ENCODE data around the gene SLC39A11. TPM values are rescaled to one million over a fixed set of nuclear protein-coding genes. Genes with fewer than 3 reads are reported as not detected.

The SLC39A11 gene
- total RNA-seq, 1 experiment from 2014 or later = 64.4 TPM

DNA sequence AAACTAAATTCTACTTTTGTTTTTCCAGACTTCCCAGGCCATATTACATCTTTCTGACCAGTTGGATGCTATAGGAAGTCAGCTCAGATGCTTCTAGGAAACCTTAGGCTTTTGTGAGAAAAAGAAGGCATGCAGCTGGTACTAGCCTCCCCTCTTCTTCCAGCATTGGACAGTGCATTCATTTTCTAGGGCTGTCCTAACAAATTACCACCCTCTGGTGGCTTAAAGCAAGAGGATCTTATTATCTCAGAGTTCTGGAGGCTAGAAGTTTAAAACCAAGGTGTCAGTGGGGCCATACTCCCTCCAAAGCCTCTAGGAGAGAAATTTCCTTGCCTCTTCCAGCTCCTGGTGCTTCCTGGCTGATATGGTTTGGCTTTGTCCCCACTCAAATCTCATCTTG, 467.8 kb downstream of the SLC39A11 start:
- DNase-seq (ENCODE audit: low read depth, low spot score) = peak; percentile 63
- in situ Hi-C loops (cut with HindIII; ENCODE audit: low pct_unique_long_range_greater_than_20kb, low sequenced_read_pairs) = loop anchor here (25.0 kb wide), 1 partner anchor 88 kb away; no protein-coding TSS in a partner anchor

DNA sequence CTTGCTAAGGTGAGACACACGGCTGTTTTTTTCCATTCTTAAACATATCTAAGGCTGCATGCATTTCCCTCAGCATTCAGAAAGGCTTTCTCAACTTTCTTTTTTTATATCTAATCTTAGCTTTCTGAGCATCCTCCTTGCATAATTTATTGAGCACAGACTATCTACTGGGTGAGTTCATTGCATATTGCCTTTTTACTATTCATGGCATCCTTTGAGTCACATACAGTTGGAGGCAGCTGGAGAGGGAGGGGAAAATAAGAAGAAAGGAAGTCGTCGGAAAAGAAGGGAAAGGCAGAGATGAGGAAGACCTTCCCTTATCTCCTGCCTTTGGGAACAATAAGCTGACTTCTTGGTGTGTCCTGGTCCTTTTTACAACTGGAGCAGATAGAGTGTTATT, 468.3 kb downstream of the SLC39A11 start:
- DNase-seq (ENCODE audit: low read depth, low spot score) = no peak
- in situ Hi-C loops (cut with HindIII; ENCODE audit: low pct_unique_long_range_greater_than_20kb, low sequenced_read_pairs) = loop anchor here (25.0 kb wide), 1 partner anchor 88 kb away; no protein-coding TSS in a partner anchor

DNA sequence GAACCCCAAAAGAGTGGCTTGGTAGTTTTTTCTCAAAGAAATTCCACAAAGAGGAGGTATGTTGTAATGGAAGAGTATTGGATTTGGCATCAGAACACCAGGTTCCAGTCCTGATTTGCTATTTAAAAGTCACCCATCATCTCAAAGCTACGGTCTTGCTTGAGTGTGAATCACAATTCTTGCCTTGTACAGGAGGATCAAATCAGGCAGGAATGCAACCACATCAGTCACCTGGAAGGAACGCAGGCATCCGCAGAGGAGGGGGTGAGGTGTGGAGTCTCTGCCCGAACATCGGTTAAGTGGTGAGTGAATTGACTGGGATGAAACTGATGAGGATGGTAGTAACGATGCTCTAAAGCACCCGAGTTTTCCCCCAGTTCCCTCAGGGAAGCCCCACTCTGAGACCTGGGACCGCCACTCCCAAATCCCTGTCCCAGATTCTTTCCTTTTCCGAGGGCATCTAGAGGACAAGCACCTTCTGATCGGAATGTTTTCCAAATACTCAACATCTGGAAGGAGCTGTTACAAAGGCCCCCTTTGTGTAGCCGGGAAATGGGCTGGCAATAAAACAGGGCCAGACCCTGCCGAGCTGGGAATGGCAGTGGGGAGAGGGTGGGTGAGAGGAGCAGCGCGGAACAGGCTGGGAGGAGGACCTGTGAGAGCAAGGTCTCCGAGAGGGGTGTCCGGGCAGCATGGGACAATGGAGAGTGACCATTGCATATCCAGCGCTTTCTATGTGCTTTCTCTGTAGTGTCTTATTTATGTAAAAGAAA, 469.6 kb downstream of the SLC39A11 start:
- in situ Hi-C loops (cut with HindIII; ENCODE audit: low pct_unique_long_range_greater_than_20kb, low sequenced_read_pairs) = loop anchor here (25.0 kb wide), 1 partner anchor 89 kb away; no protein-coding TSS in a partner anchor
- peak; percentile 81 for DNase-seq (ENCODE audit: low read depth, low spot score)

DNA sequence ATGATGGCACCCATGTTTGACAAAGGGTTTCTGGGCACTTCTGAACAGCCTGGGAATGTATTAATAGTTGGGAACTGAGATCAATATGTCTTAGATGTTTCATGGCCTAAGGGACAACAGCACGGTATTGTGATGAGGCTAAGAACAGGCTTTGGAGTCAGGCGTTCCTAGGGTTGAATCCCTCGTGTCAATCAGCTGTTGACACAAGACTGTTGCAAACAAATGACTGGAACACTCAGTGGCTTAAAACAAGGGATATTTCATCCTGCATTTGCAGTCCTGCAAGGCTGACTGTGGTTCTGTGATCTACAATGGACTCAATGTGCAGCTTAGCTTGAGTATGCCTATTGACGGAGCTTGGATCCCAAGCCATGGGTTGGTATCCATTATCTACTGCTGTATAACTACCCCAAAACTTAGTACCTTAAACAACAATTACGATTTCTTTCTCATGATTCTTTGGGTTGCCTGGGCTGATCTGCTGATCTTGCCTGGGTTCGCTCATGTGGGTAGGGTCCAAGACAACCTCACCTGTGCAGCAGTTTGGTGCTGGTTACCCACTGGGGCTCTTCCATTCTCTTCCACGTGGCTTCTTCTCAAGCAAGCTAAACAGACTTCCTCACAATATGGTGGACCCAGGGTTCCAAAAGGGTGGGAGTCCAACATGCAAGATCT, 472.4 kb downstream of the SLC39A11 start:
- in situ Hi-C loops (cut with HindIII; ENCODE audit: low pct_unique_long_range_greater_than_20kb, low sequenced_read_pairs) = loop anchor here (25.0 kb wide), 1 partner anchor 92 kb away; no protein-coding TSS in a partner anchor
- peak; percentile 97 for DNase-seq (ENCODE audit: low read depth, low spot score)

DNA sequence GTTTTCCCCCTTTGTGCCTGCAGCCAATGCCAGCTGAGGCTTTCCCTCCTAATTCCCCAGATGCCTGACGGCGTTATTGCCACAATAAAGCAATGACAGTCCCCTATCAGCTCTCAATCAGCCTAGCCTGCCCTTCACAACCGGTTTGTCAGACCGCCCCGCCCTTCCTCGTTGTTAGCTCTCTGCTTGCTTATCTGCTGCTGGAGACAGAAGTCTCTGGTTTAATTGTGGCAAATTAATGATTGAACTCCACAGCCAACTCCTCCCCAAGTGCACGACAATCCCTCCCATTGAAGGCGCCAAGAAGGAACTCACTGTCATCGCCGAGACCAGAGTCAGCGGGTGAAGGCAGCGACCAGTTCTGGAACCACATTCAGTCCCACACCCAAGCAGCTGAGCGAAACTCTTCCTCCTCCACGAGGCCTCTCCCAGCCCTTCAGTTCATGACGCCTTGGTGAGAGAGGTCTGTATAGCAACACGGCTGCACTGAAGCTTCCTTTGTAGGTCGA, 474.4 kb downstream of the SLC39A11 start:
- peak; percentile 81 for DNase-seq (ENCODE audit: low read depth, low spot score)
- in situ Hi-C loops (cut with HindIII; ENCODE audit: low pct_unique_long_range_greater_than_20kb, low sequenced_read_pairs) = loop anchor here (25.0 kb wide), 1 partner anchor 94 kb away; no protein-coding TSS in a partner anchor

DNA sequence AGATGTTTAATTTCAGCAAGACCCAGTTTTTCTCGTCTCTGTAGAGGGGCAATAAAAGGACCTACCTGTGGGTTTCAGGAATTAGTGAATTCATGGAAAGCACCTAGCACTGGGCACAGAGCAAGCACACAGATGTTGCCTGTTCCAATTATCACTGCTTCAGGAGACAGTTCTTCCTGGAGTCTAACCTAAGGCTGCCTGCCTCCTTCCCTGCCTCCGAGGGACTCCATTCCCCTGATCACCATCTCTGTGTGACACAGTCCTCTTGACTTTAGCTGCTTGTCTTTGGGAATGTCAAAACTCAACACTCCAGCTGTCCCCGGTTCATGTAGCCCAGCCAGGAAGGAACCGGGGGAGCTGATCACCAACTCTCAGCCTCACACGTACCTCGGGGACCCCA, 474.9 kb downstream of the SLC39A11 start:
- in situ Hi-C loops (cut with HindIII; ENCODE audit: low pct_unique_long_range_greater_than_20kb, low sequenced_read_pairs) = loop anchor here (25.0 kb wide), 1 partner anchor 95 kb away; no protein-coding TSS in a partner anchor
- DNase-seq (ENCODE audit: low read depth, low spot score) = no peak

DNA sequence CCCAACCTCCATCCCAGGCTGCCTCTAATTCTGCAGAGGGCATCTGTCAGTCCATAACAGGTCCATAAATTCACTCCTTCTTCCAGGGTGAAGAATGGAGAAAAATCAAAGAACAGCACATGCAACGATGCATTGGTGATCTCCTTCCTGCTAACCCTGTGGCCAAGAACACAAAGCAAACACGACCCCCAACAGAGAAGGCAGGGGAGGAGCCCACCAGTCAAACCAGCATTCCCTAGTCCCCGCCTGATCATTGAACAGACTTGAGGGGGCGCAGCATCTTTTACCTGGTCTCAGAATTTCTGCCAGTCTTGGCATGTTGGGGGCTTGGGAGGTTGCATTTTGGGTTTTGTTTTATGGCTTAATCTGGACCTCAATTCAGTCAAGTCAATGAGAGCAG, 476.0 kb downstream of the SLC39A11 start:
- DNase-seq (ENCODE audit: low read depth, low spot score) = no peak
- in situ Hi-C loops (cut with HindIII; ENCODE audit: low pct_unique_long_range_greater_than_20kb, low sequenced_read_pairs) = loop anchor here (25.0 kb wide), 1 partner anchor 96 kb away; no protein-coding TSS in a partner anchor

DNA sequence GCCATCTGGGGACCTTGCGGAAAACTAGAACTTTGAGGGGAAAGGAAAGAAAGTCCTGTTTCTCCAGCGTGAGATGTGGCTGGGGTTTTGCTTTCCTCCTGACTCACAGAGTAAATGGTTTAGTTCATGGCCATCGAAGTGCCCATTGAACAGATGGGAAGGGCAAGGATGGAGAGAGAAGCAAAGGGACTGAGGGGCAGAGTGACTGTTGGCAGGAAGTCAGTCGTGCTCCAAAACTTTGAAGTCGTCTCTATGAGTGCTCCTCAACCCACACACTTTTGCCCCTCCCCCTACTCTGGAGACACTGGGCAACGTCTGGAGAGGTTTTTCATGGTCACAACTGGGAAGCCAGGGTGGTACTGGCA, 476.9 kb downstream of the SLC39A11 start:
- in situ Hi-C loops (cut with HindIII; ENCODE audit: low pct_unique_long_range_greater_than_20kb, low sequenced_read_pairs) = loop anchor here (25.0 kb wide), 1 partner anchor 97 kb away; no protein-coding TSS in a partner anchor
- no peak for DNase-seq (ENCODE audit: low read depth, low spot score)

DNA sequence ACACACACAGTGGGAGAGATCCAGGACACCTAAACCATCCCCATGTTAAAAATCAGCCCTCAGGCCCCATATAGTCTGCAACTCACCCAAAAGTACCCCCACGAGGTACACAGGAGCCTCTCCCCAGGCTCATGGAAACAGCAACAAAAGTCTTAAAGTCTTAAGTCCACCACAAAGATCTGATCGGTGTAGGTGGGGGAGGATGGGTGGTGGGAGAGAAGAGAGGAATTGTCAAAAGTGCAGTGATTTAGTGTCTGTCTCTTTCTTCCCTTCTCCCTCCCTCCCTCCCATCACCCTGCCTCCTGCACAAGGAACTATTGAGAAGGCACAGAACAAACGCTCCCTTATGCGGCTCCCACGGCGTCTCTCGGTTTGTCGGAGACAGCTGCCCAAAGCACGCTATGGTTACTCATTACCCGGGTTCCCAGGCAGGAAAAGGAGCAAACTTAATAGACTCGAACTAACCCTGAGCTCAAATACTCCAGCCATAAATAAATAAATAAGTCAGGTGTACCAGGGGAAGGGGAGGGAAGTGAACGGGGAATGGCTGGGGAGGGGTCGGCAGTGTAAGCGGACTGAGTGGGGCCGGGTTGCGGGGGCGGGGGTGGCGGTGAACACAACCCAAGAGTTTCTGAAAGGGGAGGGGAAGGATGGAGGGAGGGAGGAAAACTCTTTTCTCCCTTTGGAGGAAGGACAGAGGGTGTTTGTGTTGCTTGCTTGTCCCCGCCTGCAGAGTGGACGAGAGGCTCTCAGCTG, 477.4 kb downstream of the SLC39A11 start:
- in situ Hi-C loops (cut with HindIII; ENCODE audit: low pct_unique_long_range_greater_than_20kb, low sequenced_read_pairs) = loop anchor here (25.0 kb wide), 1 partner anchor 97 kb away; no protein-coding TSS in a partner anchor
- DNase-seq (ENCODE audit: low read depth, low spot score) = peak; percentile 100

DNA sequence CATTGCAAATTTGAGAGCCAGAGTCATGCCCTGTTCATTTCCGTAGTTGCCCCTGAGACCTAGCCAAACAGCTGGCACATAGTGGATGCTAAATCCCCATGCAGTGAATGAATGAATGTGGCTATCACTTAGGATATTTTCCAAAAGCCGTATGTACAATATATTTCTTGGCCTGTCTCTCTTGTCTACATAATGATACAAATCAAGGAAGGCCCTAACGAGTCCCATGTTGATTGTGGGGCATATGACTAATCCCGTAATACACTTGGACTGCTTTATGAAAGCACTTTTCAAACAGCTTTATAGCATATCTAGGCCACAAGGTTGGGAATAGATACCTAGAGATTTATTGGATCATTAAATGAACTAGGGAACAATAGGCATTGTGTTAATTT, 478.0 kb downstream of the SLC39A11 start:
- in situ Hi-C loops (cut with HindIII; ENCODE audit: low pct_unique_long_range_greater_than_20kb, low sequenced_read_pairs) = loop anchor here (25.0 kb wide), 1 partner anchor 98 kb away; no protein-coding TSS in a partner anchor
- DNase-seq (ENCODE audit: low read depth, low spot score) = no peak

DNA sequence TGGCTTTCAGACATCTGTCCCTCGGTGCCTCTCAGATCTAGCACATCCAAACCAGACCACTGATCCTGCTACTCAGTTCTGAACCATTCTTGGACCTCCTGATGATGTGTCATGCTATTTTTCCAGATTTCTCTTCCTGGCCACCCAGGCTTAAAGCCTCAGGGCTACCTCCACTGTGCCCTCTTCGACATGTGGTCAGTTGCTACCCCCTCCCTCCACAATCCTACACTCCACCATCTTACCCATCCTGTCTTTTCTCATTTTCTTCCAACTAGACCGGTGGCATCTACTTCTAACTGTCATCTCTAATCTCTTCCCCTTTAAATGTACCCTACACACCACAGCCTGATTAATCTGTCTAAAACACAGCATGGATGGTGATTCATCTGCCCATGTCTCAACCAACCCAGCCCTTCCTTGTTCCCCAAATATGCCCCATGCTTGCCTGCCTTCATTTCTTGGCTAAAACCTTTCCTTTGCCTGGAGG, 478.6 kb downstream of the SLC39A11 start:
- in situ Hi-C loops (cut with HindIII; ENCODE audit: low pct_unique_long_range_greater_than_20kb, low sequenced_read_pairs) = loop anchor here (25.0 kb wide), 1 partner anchor 98 kb away; no protein-coding TSS in a partner anchor
- DNase-seq (ENCODE audit: low read depth, low spot score) = peak; percentile 59

DNA sequence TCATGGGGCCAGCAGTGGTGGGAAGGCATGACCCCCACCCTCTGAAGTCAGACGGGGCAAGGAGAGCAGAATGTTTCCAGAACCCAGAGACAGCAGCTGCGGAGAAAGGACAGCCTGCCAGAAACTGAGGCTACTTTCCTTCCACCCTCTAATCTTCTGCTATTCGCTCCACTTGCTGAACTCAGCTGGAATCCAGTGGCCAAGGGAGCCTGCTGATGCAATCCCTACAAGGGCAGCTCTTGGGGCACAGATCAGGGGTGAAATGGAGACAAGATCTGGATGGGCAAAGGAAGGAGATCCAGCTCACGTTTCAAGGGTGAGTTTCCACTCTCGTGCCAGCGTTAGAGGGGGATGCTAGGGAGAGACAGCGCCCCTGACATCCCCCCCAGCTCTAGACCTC, 479.1 kb downstream of the SLC39A11 start:
- in situ Hi-C loops (cut with HindIII; ENCODE audit: low pct_unique_long_range_greater_than_20kb, low sequenced_read_pairs) = loop anchor here (25.0 kb wide), 1 partner anchor 99 kb away; no protein-coding TSS in a partner anchor
- peak; percentile 50 for DNase-seq (ENCODE audit: low read depth, low spot score)

DNA sequence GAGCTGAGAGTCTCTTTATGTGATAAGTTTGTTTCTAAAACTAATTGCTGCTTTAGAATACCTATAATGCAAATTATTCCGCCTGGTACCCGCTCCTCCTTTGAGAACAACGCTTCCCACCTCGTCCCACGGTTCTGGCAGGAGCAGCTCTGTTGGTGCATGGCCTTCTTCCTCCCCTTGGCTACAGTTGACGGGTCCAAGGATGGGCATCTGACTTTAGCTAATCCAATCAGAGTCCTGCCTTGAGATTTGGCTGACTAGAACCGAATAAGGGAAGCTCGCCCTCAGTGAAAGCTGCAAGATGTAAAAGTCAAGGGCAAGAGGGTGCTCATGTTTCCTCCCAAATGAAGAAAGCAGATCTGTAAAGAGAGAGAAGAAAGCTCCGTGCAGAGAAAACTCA, 481.3 kb downstream of the SLC39A11 start:
- DNase-seq (ENCODE audit: low read depth, low spot score) = peak; percentile 46
- in situ Hi-C loops (cut with HindIII; ENCODE audit: low pct_unique_long_range_greater_than_20kb, low sequenced_read_pairs) = loop anchor here (25.0 kb wide), 1 partner anchor 101 kb away; no protein-coding TSS in a partner anchor

DNA sequence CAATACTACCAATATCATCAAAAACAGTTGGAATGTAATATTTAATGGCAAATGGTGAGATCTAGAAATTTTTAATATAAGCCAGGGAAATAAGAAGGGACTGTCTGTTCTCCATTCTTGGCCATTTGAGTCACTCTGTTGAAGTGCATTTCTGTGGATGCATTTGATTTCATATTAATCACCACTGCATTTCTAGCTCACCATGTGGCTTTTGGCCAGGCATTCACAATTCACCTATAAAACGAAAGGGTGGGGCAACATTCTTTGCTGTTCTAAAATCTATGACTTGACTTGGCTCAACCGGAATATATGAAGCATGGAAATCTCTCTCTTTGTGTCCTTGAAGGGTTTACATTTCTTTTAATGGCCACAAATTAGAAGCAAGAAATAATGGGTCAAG, 483.0 kb downstream of the SLC39A11 start:
- peak; percentile 60 for DNase-seq (ENCODE audit: low read depth, low spot score)
- in situ Hi-C loops (cut with HindIII; ENCODE audit: low pct_unique_long_range_greater_than_20kb, low sequenced_read_pairs) = loop anchor here (25.0 kb wide), 1 partner anchor 103 kb away; no protein-coding TSS in a partner anchor

DNA sequence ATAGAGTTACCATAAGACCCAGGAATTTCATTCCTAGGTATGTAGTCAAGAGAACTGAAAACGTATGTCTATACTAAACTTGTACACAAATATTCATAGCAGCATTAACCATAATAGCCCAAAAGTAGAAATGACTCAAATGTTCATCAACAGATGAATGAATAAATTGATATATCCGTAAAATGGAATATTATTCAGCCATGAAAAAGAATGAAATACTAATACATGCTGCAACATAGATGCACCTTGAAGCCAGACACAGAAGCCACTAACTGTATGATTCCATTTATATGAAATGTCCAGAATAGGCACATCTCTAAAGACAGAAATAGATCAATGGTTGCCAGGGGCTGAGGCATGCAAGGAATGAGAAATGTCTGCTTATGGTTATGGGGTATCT, 484.1 kb downstream of the SLC39A11 start:
- DNase-seq (ENCODE audit: low read depth, low spot score) = no peak
- in situ Hi-C loops (cut with HindIII; ENCODE audit: low pct_unique_long_range_greater_than_20kb, low sequenced_read_pairs) = loop anchor here (25.0 kb wide), 1 partner anchor 104 kb away; no protein-coding TSS in a partner anchor

DNA sequence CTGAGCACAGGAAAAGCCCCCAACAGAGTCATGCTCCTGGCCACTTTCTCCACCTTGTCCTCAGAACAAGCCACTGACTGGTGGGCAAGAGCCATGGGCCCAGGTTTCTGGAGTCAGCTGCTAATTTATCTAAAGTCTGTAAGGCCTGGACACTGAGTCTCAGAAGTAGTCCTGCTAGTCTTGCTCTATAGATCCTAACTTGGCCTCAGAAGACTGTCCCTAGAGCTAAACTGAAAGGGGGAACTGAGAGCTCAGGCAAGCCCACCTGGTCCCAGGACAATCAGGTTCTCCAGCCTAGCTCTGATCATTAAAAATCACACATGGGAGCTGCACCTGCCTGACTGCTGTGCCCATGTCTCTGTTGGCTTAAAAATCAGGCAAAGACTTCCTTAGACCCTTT, 485.8 kb downstream of the SLC39A11 start:
- in situ Hi-C loops (cut with HindIII; ENCODE audit: low pct_unique_long_range_greater_than_20kb, low sequenced_read_pairs) = loop anchor here (25.0 kb wide), 1 partner anchor 106 kb away; no protein-coding TSS in a partner anchor
- no peak for DNase-seq (ENCODE audit: low read depth, low spot score)

DNA sequence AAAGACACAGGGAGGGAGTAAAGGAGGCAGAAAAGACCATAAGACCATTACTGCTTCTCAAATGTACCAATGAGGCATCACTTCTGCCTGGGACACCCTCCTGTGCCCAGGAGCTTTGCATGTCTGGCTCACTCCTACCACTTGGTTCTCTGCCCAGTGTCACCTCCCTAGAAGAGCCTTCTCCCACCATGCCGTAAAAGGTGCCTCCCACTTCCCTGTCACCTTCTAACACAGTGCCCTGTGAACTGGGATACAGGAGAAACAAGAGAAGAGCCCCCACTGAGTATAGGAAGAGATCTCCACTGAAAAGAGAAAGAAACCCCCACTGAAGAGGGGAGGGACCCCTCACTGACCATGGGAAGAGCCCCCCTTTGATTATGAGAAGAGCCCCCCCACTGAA, 486.9 kb downstream of the SLC39A11 start:
- in situ Hi-C loops (cut with HindIII; ENCODE audit: low pct_unique_long_range_greater_than_20kb, low sequenced_read_pairs) = loop anchor here (25.0 kb wide), 1 partner anchor 107 kb away; no protein-coding TSS in a partner anchor
- DNase-seq (ENCODE audit: low read depth, low spot score) = no peak

Measured in SK-MEL-5 (cell line).